Calu3 (cell line): Measurements from ENCODE around the gene OR7D2. TPM values are rescaled to one million over a fixed set of nuclear protein-coding genes. Genes with fewer than 3 reads are reported as not detected.
"Not testable (repeated sequence)": the region's sequence is repeated elsewhere in the genome, so short reads cannot be mapped to it uniquely, and the experiment has no call there.

Source experiments
- BruUV-seq: library from RNA; stranded (reverse); fragments of 400-500 nt; replicated peaks from 2 replicates; lab custom pipeline; 2021; lab: Mats Ljungman, UMichigan
- CTCF ChIA-PET: fragments of 300-600 bp; sonication (Branson Sonifier 250); formaldehyde crosslinking; loops from one replicate; lab custom pipeline; 2022; ENCODE audit warnings: antibody characterized with exemption; lab: Charles Lee
- DNase-seq: peaks from one replicate; pipeline ENCODE4 v3.0.0; 2022
- H3K27ac Mint-ChIP-seq: one replicate; pipeline ENCODE4 v1.8.0; 2022; ENCODE audit warnings: mixed read lengths; ENCODE audit not compliant: unreplicated experiment
- H3K27me3 Mint-ChIP-seq: one replicate; pipeline ENCODE4 v1.8.0; 2022; ENCODE audit warnings: mixed read lengths; ENCODE audit not compliant: unreplicated experiment
- H3K36me3 Mint-ChIP-seq: one replicate; pipeline ENCODE4 v1.8.0; 2022; ENCODE audit warnings: mild to moderate bottlenecking, moderate library complexity, mixed read lengths; ENCODE audit not compliant: insufficient read depth, unreplicated experiment
- H3K4me1 Mint-ChIP-seq: one replicate; pipeline ENCODE4 v1.8.0; 2022; ENCODE audit warnings: mild to moderate bottlenecking, low read depth, mixed read lengths; ENCODE audit not compliant: unreplicated experiment
- H3K4me3 Mint-ChIP-seq: one replicate; pipeline ENCODE4 v1.8.0; 2022; ENCODE audit warnings: mild to moderate bottlenecking, low read depth, moderate library complexity, mixed read lengths; ENCODE audit not compliant: unreplicated experiment
- H3K9me3 Mint-ChIP-seq: one replicate; pipeline ENCODE4 v1.8.0; 2022; ENCODE audit warnings: low read depth, mixed read lengths; ENCODE audit not compliant: unreplicated experiment
- intact Hi-C: fragments of 100-400 bp; cut with micrococcal nuclease; formaldehyde crosslinking; loops from one replicate; pipeline ENCODE4 v1.10.0; 2022; ENCODE audit not compliant: unreplicated experiment
- total RNA-seq: library from RNA; stranded (reverse); gene quantifications from 2 replicates; pipeline ENCODE4 v1.2.3, GENCODE V29; 2022
- TF ChIP-seq, protein P1 (sequence below): fragments of 200-600 bp; IDR thresholded peaks from one replicate; pipeline ENCODE4 v1.8.0; 2022; ENCODE audit warnings: antibody characterized with exemption; ENCODE audit not compliant: unreplicated experiment

Gene OR7D2
- total RNA-seq, 1 experiment from 2014 or later: not detected

DNA sequence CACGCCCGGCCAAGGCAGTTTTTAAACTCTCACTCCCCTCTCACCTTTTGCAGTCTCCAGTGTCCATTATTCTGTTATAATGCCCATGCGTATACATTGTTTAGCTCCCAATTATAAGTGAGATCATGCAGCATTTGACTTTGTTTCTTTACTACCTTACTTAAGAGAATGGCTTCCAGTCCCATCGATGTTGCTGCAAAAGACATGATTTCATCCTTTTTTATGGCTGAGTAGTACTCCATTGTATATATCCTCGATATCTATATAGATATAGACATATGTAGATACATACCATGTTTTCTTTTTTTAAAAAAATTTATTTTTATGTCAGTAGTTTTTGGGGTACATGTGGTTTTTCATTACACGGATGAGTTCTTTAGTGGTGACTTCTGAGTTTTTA lies 8.4 kb downstream of the OR7D2 start:
- CTCF ChIA-PET: no interaction called here
- intact Hi-C loops: no loop called here
- no peaks in the 10 kb centered on the region for H3K4me1 Mint-ChIP-seq
- H3K27ac Mint-ChIP-seq: no peak overlapping the region
- BruUV-seq: no TSS peak
- no peak overlapping the region for H3K4me3 Mint-ChIP-seq
- TF ChIP-seq, protein P1, sequence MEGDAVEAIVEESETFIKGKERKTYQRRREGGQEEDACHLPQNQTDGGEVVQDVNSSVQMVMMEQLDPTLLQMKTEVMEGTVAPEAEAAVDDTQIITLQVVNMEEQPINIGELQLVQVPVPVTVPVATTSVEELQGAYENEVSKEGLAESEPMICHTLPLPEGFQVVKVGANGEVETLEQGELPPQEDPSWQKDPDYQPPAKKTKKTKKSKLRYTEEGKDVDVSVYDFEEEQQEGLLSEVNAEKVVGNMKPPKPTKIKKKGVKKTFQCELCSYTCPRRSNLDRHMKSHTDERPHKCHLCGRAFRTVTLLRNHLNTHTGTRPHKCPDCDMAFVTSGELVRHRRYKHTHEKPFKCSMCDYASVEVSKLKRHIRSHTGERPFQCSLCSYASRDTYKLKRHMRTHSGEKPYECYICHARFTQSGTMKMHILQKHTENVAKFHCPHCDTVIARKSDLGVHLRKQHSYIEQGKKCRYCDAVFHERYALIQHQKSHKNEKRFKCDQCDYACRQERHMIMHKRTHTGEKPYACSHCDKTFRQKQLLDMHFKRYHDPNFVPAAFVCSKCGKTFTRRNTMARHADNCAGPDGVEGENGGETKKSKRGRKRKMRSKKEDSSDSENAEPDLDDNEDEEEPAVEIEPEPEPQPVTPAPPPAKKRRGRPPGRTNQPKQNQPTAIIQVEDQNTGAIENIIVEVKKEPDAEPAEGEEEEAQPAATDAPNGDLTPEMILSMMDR: no peak
- no peaks in the 10 kb centered on the region for H3K27me3 Mint-ChIP-seq
- no peaks in the 10 kb centered on the region for H3K36me3 Mint-ChIP-seq
- DNase-seq: no peak
- H3K9me3 Mint-ChIP-seq: peaks cover 12% of the 10 kb centered on the region

DNA sequence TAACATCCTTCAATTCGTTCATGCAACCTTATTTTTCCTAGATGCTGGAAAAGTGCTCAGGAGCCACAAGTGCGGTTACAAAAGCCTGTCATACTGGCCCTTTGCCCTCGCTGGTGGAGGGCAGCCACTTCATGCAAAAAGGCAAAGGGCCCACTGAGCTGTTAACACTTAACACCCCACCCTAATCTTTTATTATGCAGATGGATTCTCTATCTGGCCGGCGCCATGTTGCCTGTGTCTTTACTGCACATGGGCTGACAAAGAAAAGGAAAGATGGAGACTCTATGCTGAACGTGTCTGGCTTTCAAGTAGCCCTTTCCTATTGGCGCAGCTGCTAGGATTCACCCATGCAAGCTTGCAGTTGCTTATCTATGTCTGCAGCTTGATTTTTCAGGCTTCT lies 10.8 kb downstream of the OR7D2 start:
- no TSS peak for BruUV-seq

DNA sequence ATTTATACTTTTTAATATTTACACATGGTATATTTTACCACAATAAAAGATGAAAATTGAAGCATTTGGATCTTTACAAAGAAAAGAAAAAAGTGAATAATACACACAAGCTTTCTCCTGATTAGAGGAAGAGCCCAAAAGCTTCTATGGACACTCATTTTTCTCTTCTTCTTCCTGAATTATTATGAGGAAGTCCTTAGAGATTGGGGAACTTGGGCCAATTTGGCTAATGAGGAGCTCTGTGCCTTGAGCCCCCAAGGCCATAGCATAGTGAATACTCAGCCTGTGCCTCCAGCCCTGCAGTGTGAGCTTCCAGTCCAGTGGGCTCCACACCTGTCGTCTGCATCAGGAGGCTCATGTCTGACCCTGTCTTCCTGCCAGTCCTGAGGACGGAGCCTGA lies 19.3 kb downstream of the OR7D2 start:
- DNase-seq, BruUV-seq, H3K27me3 Mint-ChIP-seq, H3K9me3 Mint-ChIP-seq, H3K27ac Mint-ChIP-seq, H3K36me3 Mint-ChIP-seq, intact Hi-C loops, H3K4me3 Mint-ChIP-seq, H3K4me1 Mint-ChIP-seq: not testable (repeated sequence)
- CTCF ChIA-PET: interaction anchor here (0.6 kb wide), 1 partner anchor 1854 kb away, joined by 6 read pairs; no protein-coding TSS in a partner anchor

More for the DNA sequence above, 10.8 kb downstream of the OR7D2 start:
- no peak overlapping the region for H3K4me3 Mint-ChIP-seq
- intact Hi-C loops: no loop called here
- H3K9me3 Mint-ChIP-seq: peaks cover 15% of the 10 kb centered on the region
- no peaks in the 10 kb centered on the region for H3K27me3 Mint-ChIP-seq
- no peak overlapping the region for H3K27ac Mint-ChIP-seq
- DNase-seq: no peak
- TF ChIP-seq, protein P1: no peak
- CTCF ChIA-PET: no interaction called here
- H3K4me1 Mint-ChIP-seq: no peaks in the 10 kb centered on the region
- no peaks in the 10 kb centered on the region for H3K36me3 Mint-ChIP-seq

DNA sequence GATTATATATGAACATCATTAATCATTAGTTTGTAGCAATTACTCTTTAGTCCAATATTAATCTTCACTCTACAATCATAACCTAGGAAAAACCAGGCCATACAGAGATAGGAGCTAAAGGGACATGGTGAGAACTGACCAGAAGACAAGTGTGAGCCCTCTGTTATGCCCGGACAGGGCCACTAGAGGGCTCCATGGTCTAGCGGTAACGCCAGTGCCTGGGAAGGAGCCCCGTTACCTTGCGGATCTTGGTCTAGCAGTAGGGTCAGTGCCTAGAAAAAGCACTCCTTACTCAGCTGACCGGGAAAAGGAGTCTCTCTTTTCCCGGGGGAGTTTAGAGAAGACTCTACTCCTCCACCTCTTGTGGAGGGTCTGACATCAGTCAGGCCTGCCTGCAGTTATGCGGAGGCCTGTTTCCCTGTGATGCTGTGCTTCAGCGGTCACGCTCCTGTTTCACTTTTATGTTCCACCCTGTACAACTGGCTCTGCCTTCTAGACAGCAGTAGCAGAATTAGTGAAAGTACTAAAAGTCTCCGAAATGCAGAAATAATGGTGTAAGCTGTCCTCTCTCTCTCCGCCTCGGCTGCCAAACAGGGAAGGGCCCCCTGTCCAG lies 26.8 kb downstream of the OR7D2 start:
- Mint-ChIP-seq H3K36me3 (no peaks in the 10 kb centered on the region), H3K4me3 (no peak overlapping the region), H3K9me3 (peaks cover 3% of the 10 kb centered on the region), H3K4me1 (no peaks in the 10 kb centered on the region), H3K27ac (no peak overlapping the region), H3K27me3 (no peaks in the 10 kb centered on the region)
- CTCF ChIA-PET: no interaction called here
- peak; percentile 64 for DNase-seq
- intact Hi-C loops: loop anchor here (2.0 kb wide), 2 partner anchors 69 to 591 kb away; no protein-coding TSS in a partner anchor
- BruUV-seq: no TSS peak
- TF ChIP-seq, protein P1: peak; percentile 49

DNA sequence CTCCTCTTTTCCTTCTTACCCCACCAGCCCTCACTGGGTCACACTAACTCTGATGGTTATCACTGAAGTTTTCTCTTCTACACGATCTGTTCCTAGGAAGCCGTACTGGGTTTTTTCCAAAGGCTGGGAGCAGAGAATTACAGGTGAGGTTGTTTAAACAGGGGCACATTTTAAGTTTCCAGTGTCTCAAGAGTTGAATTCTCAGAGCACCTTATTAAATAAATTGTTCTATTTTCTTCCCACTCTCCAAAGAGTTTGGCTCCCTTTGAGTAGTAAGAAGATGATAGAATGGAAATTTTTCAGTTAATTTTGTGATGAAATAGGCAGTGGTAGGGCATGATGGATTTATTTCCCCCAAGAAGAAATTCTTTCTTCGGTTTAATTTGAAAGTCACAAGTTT lies 40.7 kb downstream of the OR7D2 start, which contains the start of gene OR7D4:
Gene OR7D4, minus strand, starts transcription at position 101 of the 400 bp plus-strand sequence. CDS start 4,752 bp downstream, outside the sequence.
- TF ChIP-seq, protein P1: no peak
- no peak within 1 kb of the TSS for H3K27ac Mint-ChIP-seq
- no peak within 1 kb of the TSS for H3K4me3 Mint-ChIP-seq
- H3K27me3 Mint-ChIP-seq: no peaks in the 10 kb centered on the region
- no peak for DNase-seq
- H3K4me1 Mint-ChIP-seq: no peaks in the 10 kb centered on the region
- H3K9me3 Mint-ChIP-seq: peaks cover 13% of the 10 kb centered on the region
- no peaks in the 10 kb centered on the region for H3K36me3 Mint-ChIP-seq
- no TSS peak for BruUV-seq
- intact Hi-C loops: no loop called here
- CTCF ChIA-PET: no interaction called here
